GM18526 (cell line): ENCODE results near the gene RHOT1.

Experiments used
- POLR2A ChIP-seq: IDR thresholded peaks from 3 replicates; pipeline ENCODE4 v1.6.1; 2011; ENCODE audit not compliant: insufficient read length; ENCODE audit errors: extremely low read depth

The RHOT1 gene

DNA sequence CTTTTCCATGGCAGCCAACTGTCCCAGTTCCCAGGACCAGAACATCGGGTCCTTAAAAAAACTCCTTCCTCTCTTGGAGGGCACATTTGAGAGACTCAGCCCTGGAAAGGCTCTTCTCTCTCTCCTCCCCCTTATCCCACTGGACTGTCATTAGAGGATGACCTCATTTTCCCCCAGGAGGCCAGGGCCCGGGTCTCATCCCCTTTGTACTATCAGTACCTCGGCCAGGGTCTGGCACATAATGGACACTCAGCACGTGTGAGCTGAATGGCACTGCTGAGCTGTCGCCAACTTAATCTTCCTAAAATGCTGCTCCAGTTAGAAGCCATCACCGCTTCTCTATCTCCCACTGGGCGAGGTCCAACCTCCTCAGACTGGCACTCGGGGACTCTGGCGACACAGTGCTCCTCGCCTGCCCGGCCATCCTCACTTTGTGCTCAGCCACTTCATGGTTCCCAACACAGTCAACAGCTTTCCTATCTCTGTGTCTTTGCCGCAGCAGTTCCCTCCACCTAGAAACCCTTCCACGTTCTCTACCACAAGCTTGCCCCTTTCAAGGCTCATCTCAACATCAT lies 119.7 kb downstream of the RHOT1 start:
- TF ChIP-seq POLR2A: no peak

DNA sequence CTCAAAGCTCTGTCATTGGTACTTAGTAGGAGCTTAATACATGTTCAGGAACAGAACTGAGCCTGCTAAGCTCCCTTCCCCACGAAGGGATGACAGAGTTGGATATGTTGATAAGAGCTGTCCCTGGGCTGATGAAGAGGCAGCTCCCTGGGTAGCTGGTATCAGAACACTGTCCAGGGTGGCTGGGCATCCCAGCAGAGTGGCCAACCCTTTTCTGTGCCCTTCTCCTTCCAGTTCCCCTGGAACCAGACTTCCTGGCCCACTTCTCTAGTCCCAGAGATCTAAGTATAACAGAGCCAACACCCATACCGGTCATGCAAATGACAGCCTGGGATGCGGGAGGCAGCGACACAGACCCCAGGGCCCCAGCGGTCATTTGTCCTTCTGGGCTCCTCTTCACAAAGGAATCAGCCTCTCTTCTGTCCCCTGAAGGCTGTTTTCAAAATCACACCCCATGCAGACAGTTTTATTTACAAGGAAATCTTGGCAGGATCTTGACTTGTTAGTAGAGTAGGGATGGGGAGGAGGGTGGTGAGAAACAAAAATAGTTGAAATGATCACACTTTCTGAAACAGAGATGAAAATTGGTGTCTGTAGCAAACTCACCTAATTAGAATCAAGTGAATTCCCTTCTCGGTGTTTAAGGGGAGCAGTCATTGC lies 122.0 kb downstream of the RHOT1 start:
- no peak for TF ChIP-seq POLR2A

DNA sequence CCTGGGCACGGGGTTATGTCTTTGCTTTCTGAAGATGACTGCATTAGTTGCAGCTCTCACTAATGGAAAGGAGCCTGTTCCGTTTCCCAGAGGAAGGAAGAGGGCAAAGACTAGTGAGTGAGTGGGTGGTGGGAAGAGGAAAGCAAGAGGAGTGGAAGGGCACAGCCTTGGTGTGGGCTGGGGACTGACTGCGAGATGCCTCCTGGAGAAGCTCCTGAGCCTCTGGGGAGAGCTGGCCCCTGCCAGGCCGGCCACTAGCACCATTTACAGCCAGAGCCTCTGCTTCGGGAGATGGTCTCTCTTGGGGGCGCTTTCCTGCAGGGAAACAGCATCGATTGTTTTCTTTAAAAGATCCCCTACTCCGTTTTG lies 122.5 kb downstream of the RHOT1 start:
- TF ChIP-seq POLR2A: no peak

DNA sequence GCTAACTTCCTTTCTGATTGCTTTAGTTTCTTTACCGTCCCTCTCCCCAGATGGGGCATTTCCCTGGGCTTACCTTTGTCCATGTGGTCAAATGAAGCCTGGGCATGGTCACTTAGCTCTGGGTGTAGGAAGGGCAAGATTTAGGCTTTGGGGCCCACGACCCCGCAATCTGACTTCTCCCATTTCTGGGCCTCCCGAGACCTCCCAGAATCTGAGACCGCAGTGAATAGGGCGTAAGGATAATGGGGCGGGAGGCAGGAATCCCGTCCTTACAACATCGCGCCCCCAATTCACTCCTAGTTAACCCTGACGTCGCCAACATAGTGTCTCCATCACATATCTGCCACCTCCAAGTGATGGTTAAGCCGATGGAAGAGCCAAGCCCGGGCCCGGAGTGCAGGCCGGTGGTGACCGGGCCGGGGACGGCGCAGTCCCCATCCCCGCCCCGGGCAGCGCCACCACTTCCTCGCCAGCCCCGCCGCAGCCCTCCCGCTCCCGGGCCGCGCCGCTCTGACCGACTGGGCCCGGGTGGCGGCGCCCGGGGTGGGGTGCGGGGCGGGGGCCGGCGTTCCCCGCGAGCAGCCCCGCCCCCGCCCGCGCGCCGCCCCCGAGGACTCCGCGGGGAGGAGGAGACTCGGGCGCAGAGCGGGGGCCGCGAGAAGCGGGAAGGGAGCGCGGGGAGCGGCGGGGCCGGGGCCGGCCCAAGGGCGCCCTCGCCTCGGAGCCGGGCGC lies 123.1 kb downstream of the RHOT1 start, which contains the start of gene RHBDL3:
Gene RHBDL3, plus strand, starts transcription at position 641 of the 732 bp plus-strand sequence. CDS start 358 bp downstream, outside the sequence.
- no peak for TF ChIP-seq POLR2A

DNA sequence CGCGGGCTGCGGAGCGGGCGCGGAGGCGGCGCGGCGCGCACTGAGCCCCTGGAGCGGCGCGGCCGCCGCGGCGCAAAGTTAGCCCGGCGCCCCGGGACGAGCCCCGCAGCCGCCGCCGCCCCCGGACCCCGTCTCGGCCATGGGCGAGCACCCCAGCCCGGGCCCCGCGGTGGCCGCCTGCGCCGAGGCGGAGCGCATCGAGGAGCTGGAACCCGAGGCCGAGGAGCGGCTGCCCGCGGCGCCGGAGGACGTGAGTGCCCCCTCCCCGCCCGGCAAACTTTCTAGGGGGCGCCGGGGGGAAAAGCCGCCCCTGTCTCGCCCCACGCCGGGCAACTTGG lies 123.7 kb downstream of the RHOT1 start:
- TF ChIP-seq POLR2A: no peak

DNA sequence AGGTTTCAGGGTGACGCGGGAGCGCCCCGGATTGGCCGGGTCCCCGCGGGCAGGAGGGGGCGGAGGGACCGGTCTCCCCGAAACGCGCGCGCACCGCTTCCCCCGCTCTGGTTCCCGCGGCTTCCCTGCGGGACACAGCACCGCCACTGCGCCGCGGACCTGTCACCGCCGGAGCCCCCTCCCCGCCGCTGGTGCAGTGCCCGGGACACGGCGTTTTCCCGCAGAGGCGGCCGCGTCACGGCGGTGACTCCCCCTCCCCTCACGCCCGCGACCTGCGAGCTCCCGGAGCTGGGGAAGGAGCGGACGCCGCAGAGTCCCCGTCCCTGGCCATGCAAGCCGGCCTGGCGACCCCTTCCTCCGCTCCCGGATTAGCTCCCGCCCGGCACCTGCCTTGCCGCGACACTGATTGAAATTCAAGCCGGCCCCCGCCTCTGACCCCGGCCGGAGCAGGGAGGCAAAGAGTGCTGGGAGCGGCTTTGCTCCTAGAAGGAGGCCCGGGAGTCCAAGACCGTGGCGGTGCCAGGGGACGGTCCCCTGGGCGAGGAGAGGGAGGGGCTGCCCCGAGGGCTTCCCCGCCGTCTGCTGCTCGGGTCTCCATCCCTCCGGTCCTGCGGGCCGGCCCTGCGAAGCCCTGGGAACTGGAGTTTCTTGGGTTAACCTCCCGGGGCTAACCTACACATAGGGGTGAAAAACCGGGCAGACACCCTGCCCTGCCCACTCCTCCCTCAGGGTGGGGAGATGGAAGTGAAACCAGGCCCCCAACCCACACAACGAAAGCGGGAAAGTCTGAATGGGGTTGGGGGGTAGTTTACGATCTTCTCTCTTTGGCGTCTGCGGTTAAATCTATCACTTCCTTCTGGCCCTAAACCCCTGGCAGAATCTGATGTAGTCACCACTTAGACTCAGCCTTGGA lies 124.3 kb downstream of the RHOT1 start:
- no peak for TF ChIP-seq POLR2A

DNA sequence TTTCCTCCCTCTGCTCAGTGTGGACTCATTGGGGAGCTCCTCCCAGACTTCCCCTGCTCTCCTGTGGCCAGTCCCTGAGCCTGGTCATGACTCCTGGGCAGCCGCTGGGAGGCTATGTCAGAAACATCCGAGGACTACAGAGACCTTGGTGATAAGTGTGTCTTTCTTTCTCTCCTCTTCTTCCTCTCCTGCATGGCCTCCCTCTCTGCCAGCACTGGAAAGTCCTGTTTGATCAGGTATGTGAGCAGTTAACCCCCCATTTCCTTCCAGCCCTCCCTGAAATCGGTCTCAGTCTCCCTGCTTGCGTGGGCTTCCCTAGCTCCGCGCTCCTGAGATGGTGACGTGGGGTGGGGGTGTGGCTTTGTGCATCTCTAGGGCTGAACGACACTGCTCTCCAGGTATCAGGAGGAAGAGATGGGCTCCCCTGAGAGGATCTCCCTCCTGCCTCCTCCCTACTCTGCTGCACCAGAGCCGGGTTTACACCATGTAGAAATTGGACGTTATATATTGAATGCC lies 125.4 kb downstream of the RHOT1 start:
- no peak for TF ChIP-seq POLR2A

DNA sequence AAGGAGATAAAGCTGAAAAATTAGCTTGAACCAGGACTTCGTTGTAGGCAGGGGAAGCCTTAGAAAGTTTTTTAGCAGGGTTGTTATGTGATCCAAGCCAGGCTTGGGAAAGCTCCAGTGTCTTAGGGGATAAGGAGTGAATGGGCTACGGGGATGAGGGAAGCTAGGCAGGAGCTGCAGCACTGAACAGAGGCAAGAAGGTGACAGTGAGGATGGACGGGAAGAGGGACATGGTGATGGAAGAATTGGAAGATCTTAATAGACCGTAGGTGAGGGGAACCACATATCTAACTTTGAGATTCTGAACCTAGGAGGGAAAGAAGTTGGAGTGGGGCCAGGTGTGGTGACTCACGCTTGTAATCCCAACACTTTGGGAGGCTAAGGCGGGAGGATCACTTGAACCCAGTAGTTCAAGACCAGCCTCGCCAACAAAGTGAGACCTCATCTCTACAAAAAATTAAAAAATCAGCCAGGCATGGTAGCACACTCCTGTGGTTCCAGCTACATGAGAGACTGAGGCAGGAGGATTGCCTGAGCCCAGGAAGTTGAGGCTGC lies 126.5 kb downstream of the RHOT1 start:
- TF ChIP-seq POLR2A: no peak

DNA sequence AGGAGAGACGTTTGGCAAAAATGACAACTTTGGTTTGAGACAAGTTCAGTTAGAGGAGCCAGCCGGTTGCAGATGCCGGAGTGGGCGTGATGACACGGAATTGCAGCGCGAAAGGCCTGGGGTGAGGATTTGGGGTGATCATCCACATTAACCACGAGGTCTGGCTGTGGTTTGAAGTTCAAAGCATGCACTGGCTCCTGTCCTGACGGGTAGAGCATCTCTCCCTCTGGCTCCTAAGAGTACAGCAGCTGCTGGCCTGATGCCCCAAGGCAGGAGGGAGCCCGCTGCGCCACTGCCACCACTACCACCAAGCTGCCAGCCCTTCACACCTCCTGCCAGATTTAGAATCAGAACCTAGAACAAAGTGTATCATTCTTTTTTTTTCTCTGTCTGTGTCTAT lies 127.1 kb downstream of the RHOT1 start:
- TF ChIP-seq POLR2A: no peak

DNA sequence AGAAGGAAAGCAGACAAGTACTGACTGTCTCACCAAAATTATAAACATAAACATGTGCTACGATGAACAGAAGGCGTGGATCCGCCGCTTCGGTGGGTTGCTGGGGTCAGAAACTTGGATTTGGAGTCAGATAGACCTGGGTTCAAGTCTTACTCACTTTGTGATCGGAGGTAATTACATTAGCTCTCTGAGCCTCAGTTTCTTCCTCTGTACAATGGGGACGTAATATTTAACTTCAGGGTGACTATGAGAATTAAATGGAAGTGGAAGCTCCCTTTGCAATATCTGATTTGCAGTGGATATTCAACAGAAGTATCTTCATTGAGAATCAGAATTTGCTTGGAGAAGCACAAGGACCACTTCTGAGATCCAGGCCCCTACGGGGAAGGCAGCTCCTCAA lies 129.5 kb downstream of the RHOT1 start:
- no peak for TF ChIP-seq POLR2A

DNA sequence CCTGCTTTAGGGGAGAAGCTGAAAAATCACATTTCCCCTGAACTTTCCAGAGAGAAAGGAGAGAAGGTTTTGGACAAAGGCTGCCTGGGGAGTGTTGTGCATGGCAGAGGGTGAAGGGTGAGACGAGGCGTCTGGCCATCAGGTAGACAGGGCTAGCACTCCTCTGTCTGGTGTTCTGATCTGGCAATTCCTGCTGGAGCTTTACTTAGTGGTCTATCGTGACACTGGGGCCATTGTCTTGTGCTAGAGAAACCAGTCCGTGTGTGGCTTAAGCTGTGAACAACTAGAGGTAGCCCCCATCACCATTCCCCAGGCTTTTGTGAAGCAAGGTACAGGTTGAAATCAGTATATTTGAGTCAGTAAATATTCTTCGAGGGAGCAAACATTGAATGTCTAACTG lies 131.8 kb downstream of the RHOT1 start:
- no peak for TF ChIP-seq POLR2A

DNA sequence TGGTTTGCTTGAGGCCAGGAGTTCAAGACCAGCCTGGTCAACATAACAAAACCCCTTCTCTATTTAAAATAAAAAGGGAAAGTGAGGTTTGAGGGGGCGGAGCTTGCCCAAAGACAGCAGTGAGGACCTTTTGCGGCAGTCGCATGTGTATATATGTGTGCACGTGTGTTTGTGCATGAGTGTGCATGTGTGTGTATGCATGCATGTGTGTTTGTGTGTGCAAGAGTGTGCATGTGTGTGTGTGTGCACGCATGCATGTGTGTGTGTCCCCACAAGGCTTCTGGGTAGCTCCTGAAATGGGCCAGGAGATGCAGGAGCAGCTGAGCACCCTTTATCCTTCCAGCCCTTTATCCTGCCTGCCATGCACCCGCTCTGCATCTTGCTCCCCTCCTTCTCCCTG lies 132.3 kb downstream of the RHOT1 start:
- no peak for TF ChIP-seq POLR2A
